ENCODE data around the gene CSNK1G1.

CSNK1G1 gene

GRCh38 chr15:64274341-64274950, 81.5 kb downstream of the CSNK1G1 start:
- TF ChIP-seq CTCF (IDR thresholded peaks at IDR 0.05), result no peak

- no peak for TF ChIP-seq CTCF (IDR thresholded peaks at IDR 0.05)
Measured at GRCh38 chr15:64267331-64267973, 88.5 kb downstream of the CSNK1G1 start.

DNA sequence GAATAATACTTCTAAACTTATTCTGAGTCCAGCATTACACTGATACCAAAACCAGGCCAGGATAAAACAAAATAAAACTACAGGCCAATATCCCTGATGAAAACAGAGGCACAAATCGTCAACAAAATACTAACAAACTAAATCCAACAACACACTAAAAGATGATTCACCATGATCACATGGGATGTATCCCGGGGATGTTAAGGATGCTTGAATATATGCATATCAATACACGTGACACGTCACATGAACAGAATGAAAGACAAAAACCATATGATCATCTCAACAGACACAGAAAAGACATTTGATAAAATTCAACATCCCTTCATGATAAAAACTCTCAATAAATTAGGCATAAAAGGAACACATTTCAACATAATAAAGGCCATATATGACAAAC, 91.5 kb downstream of the CSNK1G1 start:
- TF ChIP-seq CTCF (IDR thresholded peaks at IDR 0.05), result no peak

DNA sequence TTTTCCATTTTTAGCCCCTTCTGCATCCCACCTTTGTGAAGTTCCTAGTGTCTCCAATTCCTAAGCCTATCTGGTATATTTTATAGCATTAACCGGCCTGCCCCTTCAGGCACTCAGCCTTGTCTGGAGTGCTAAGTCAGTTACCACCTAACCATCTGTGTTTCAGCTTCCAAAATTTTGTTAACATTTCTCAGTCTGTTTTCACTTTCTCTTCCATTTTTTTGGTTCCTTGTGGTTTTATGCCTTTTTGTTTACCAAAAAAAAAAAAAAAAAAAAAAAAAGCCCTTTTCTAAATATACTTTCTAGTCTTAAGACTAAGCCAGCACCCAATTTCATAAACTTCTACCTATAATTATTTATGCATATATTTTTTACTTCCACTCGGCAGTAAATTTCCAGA, 92.4 kb downstream of the CSNK1G1 start:
- no peak for TF ChIP-seq CTCF (IDR thresholded peaks at IDR 0.05)

- no peak for TF ChIP-seq CTCF (IDR thresholded peaks at IDR 0.05)
Measured at GRCh38 chr15:64256051-64256450, 99.9 kb downstream of the CSNK1G1 start.

DNA sequence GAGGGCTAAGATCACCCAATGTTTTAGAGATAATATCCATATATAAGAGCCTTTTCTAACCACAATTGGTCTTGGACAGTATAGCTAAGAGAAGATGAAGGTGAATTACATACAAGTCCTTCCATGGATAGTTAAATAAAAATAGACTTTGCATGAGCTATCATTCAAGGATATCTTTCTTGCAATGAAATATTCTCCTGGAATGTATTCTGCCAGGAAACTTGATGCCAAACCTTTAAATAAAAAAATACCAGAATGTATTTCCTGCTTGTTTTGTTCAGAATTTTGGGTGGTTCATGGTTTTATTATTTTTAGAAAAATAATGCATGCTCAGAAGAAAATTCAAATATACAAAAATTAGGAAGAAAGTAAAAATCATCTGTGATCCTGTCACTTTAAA, 104.3 kb downstream of the CSNK1G1 start:
- no peak for TF ChIP-seq CTCF (IDR thresholded peaks at IDR 0.05)

DNA sequence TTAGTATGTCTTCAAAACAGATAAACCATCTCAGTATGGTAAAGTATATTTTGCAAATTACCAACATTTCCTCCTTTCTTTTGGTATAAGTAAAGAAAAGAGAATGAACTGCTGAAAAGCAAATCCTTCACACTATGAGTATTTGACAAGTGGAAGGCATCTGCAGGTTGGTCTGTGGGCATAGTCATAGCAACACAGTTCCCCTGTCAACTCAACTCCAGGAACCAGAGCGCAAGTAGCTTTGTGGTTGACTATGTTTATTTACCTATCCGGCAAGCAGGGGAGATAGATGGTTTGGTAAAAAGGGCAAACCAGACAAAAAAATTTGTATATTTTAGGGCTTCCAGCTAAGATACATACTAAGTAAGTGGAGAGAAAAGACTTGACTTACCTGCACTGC, 104.9 kb downstream of the CSNK1G1 start:
- no peak for TF ChIP-seq CTCF (IDR thresholded peaks at IDR 0.05)

All from LNCAP (cell line).